ENCODE data around the gene PEX11G. TPM values are rescaled to one million over a fixed set of nuclear protein-coding genes. Genes with fewer than 3 reads are reported as not detected.

PEX11G gene
- total and polyA plus RNA-seq, 9 of the 15 experiments (the other 6 are each of a cell fraction or from before 2014, with no cell fraction given) = 0.07 to 3.2 (median 0.70) TPM; not detected in 1

DNA sequence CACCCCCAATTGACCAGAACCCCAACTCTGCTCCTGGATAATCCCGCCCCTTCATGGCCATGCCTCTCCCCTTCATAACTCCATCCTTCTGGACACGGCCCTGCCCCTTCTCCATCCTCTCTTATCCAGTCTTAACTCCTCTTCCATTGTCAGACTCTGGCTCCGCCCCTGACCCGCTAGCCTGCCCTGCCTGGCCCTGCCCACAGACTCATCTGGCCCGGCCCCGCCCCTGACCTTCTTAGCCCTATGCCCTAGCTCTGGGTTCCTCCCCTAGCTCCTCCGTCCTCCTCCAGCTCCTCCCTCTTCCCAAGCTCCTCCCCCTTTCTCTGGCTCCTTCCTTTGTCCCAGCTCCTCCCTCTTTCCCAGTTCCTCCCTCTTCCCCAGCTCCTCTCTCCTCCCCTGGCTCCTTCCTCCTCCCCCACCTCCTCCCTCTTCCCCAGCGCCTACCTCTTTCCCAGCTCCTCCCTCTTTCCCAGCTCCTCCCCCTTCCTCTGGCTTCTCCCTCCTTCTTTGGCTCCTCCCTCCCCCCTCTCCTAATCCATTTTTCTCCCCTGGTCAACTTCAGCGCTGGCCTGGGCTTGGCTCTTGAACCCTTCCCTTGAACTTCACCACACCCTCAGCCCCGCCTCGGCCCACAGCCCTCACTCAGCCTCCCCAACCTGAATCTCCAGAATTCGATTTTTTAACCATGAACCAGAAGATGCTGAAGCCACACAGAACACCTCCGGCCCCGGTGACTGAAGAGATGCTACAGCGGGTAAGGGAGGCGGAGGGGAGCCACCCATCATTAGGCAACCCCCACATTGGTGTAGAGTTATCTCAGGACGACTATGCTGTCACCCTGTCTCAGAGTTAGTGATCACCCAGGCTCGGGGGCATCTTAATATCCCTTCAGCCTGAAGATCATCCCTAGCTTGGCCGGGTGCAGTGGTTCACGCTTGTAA is 17.8 kb upstream of the PEX11G start (continued):
- TF ChIP-seq ZNF436 (CRISPR knock-in tag; IDR thresholded peaks at IDR 0.05) = no peak
- TF ChIP-seq, protein P1, sequence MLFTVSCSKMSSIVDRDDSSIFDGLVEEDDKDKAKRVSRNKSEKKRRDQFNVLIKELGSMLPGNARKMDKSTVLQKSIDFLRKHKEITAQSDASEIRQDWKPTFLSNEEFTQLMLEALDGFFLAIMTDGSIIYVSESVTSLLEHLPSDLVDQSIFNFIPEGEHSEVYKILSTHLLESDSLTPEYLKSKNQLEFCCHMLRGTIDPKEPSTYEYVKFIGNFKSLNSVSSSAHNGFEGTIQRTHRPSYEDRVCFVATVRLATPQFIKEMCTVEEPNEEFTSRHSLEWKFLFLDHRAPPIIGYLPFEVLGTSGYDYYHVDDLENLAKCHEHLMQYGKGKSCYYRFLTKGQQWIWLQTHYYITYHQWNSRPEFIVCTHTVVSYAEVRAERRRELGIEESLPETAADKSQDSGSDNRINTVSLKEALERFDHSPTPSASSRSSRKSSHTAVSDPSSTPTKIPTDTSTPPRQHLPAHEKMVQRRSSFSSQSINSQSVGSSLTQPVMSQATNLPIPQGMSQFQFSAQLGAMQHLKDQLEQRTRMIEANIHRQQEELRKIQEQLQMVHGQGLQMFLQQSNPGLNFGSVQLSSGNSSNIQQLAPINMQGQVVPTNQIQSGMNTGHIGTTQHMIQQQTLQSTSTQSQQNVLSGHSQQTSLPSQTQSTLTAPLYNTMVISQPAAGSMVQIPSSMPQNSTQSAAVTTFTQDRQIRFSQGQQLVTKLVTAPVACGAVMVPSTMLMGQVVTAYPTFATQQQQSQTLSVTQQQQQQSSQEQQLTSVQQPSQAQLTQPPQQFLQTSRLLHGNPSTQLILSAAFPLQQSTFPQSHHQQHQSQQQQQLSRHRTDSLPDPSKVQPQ (CRISPR knock-in tag; IDR thresholded peaks at IDR 0.05; ENCODE audit: borderline replicate concordance) = no peak
- peak; percentile 55; the same call in 1 of the 2 replicates for TF ChIP-seq ESRRA (IDR thresholded peaks at IDR 0.05; ENCODE audit: borderline replicate concordance, low read depth)
- no peak for TF ChIP-seq SAFB2 (IDR thresholded peaks at IDR 0.05; ENCODE audit: borderline replicate concordance, low read depth, low read length, severe bottlenecking)
- no peak for TF ChIP-seq CBX8 (IDR thresholded peaks at IDR 0.05; ENCODE audit: borderline replicate concordance, extremely low read depth, low read depth, low read length, poor library complexity, severe bottlenecking)
- TF ChIP-seq ZNF197 (CRISPR knock-in tag; IDR thresholded peaks at IDR 0.05; ENCODE audit: low read depth) = no peak
- no peak for TF ChIP-seq ERF (CRISPR knock-in tag; IDR thresholded peaks at IDR 0.05)
- TF ChIP-seq, protein P2, sequence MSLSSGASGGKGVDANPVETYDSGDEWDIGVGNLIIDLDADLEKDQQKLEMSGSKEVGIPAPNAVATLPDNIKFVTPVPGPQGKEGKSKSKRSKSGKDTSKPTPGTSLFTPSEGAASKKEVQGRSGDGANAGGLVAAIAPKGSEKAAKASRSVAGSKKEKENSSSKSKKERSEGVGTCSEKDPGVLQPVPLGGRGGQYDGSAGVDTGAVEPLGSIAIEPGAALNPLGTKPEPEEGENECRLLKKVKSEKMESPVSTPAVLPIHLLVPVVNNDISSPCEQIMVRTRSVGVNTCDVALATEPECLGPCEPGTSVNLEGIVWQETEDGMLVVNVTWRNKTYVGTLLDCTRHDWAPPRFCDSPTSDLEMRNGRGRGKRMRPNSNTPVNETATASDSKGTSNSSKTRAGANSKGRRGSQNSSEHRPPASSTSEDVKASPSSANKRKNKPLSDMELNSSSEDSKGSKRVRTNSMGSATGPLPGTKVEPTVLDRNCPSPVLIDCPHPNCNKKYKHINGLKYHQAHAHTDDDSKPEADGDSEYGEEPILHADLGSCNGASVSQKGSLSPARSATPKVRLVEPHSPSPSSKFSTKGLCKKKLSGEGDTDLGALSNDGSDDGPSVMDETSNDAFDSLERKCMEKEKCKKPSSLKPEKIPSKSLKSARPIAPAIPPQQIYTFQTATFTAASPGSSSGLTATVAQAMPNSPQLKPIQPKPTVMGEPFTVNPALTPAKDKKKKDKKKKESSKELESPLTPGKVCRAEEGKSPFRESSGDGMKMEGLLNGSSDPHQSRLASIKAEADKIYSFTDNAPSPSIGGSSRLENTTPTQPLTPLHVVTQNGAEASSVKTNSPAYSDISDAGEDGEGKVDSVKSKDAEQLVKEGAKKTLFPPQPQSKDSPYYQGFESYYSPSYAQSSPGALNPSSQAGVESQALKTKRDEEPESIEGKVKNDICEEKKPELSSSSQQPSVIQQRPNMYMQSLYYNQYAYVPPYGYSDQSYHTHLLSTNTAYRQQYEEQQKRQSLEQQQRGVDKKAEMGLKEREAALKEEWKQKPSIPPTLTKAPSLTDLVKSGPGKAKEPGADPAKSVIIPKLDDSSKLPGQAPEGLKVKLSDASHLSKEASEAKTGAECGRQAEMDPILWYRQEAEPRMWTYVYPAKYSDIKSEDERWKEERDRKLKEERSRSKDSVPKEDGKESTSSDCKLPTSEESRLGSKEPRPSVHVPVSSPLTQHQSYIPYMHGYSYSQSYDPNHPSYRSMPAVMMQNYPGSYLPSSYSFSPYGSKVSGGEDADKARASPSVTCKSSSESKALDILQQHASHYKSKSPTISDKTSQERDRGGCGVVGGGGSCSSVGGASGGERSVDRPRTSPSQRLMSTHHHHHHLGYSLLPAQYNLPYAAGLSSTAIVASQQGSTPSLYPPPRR (CRISPR knock-in tag; IDR thresholded peaks at IDR 0.05; ENCODE audit: borderline replicate concordance) = no peak
- TF ChIP-seq NCOA4 (IDR thresholded peaks at IDR 0.05; ENCODE audit: partially characterized antibody) = peak; percentile 81
- no peak for TF ChIP-seq RBM22 (IDR thresholded peaks at IDR 0.05; ENCODE audit: low read depth, low read length, poor library complexity, severe bottlenecking)
- TF ChIP-seq HDGF (IDR thresholded peaks at IDR 0.05) = peak; percentile 99
- TF ChIP-seq SMARCE1 (IDR thresholded peaks at IDR 0.05) = peak; percentile 78
- TF ChIP-seq, protein P3, sequence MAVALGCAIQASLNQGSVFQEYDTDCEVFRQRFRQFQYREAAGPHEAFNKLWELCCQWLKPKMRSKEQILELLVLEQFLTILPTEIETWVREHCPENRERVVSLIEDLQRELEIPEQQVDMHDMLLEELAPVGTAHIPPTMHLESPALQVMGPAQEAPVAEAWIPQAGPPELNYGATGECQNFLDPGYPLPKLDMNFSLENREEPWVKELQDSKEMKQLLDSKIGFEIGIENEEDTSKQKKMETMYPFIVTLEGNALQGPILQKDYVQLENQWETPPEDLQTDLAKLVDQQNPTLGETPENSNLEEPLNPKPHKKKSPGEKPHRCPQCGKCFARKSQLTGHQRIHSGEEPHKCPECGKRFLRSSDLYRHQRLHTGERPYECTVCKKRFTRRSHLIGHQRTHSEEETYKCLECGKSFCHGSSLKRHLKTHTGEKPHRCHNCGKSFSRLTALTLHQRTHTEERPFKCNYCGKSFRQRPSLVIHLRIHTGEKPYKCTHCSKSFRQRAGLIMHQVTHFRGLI (CRISPR knock-in tag; IDR thresholded peaks at IDR 0.05) = no peak
- no peak for TF ChIP-seq ZNF3 (CRISPR knock-in tag; IDR thresholded peaks at IDR 0.05)
- TF ChIP-seq ZNF324 (CRISPR knock-in tag; IDR thresholded peaks at IDR 0.05) = no peak
- TF ChIP-seq SNIP1 (IDR thresholded peaks at IDR 0.05; ENCODE audit: low read depth) = peak; percentile 71; the same call in 1 of the 2 replicates

Measured in K562 (cell line).